WI38 (cell line): Measurements from ENCODE around the gene MTNR1B.
A peak's percentile ranks its signal among the peaks of the same experiment; 100 is the strongest.

Experiments used
- H3K4me3 ChIP-seq: 2 replicates; pipeline ENCODE4 v1.5.1; 2011; ENCODE audit warnings: low read depth, mild to moderate bottlenecking, control low read depth, low read length
- CTCF ChIP-seq: IDR thresholded peaks from 2 replicates; pipeline ENCODE4 v1.5.1; 2012; ENCODE audit warnings: low read depth, mild to moderate bottlenecking, control low read depth, low read length

MTNR1B gene

GRCh38 chr11:92969634-92970347 is at the start of gene MTNR1B:
MTNR1B (plus strand) TSS chr11:92969651; CDS start chr11:92969726, 75 bp downstream.
- H3K4me3 ChIP-seq: peak within 1 kb of the TSS; percentile 27
- TF ChIP-seq CTCF: no peak

- no peak for TF ChIP-seq CTCF
- H3K4me3 ChIP-seq: no peak overlapping the region
These were observed 49.1 kb upstream of the MTNR1B start for GRCh38 chr11:92920331-92920730.

GRCh38 chr11:92922731-92923130 is 46.7 kb upstream of the MTNR1B start:
- H3K4me3 ChIP-seq: no peak overlapping the region
- no peak for TF ChIP-seq CTCF

- H3K4me3 ChIP-seq: no peak overlapping the region
- no peak for TF ChIP-seq CTCF
These were observed 40.2 kb upstream of the MTNR1B start for GRCh38 chr11:92929246-92929645.

- H3K4me3 ChIP-seq: no peak overlapping the region
- no peak for TF ChIP-seq CTCF
These were observed 39.8 kb upstream of the MTNR1B start for GRCh38 chr11:92929653-92930052.

GRCh38 chr11:92931746-92932422 is 37.6 kb upstream of the MTNR1B start:
- H3K4me3 ChIP-seq: no peak overlapping the region
- no peak for TF ChIP-seq CTCF

GRCh38 chr11:92939305-92939704 is 30.1 kb upstream of the MTNR1B start:
- TF ChIP-seq CTCF: no peak
- H3K4me3 ChIP-seq: no peak overlapping the region
